ENCODE data around the gene TMEM125.

TMEM125 gene

DNA sequence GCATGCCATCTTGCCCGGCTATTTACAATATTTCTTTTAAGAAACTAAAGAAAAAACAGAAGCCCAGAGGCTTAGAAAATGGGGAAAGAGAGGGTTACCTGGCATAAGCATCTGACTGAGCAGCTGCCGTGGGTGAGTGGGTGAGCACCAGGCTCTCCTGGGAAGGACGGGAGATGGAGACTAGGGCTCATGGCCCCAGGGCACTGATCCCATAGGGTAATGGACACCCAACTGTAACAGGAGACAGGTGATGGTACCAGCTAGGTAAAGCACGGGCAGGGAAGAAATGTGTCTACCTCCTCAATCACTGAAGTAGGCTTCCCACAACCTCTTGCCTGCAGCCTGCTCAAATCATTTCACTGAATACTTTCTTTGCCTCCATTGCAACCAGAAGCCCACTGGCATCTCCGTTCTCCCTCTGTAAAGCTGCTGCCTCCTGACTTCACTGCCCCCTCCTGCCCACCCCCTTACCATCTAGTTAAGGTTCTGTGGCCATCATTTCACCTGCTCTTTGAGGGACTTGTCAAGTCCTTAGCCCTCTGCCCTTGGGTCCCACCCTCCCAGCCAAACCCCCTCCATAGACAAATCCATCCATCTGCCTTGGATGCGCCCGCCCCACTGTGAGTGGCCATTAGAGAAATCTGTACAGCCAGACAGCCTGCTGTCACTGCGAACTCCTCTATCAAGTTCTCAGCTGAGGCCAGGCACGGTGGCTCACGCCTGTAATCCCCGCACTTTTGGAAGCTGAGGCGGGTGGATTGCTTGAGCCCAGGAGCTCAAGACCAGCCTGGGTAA lies 6.2 kb downstream of the TMEM125 start:
- no peak for DNase-seq

DNA sequence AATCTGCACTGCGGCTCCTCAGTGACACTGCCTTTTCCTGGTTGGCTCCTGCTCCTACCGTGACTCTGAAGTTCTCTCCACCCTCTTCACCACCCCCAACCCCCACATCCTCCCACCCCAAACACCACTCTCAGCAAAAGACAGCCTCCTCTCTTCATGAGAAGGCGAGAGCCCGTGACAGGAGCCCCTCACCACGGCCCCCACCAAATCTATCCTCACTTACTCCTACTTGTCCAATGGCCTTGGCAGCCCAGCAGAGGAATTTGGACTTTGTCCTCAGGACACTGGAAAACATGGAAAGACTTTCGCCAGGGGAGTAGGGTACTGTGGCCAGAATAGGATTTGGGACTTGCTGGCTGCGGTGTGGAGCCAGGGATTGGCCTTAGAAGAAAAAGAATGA lies 6.9 kb downstream of the TMEM125 start:
- no peak for DNase-seq

DNA sequence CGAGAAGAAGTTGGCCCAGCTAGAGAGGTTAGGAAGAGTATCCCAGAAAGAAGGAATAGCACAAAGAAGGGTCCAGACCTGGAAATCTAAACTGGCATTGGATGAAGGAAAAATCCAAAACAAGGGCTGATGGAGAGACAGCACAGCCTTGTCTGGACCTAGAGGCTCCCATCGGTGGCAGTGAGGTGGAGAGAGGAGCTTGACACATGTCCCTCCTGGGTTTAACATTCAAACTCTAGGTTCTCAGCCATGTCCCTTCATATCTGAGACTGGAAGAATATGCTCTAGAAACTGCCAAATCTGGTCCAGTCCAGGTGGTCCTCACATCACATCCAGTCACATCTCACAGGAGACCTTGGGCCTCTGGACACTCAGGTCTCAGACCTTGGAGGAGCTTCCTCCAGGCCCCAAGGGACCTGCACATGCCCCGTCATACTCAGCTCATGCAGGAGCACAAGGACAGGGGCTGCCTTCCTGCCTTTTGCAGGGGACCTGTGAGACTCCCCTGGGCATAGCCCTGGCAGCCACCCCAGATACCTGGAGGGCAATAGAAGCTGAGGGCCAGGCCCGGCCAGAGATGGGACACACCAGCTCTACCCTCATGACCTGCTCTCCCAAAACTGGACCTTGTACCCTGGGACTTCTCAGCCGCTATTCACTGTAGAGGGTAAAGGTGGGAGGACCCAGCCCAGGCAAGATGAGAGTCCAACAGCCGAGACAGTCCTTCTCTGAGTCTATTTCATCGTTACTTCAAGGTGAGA lies 7.5 kb downstream of the TMEM125 start:
- no peak for DNase-seq

DNA sequence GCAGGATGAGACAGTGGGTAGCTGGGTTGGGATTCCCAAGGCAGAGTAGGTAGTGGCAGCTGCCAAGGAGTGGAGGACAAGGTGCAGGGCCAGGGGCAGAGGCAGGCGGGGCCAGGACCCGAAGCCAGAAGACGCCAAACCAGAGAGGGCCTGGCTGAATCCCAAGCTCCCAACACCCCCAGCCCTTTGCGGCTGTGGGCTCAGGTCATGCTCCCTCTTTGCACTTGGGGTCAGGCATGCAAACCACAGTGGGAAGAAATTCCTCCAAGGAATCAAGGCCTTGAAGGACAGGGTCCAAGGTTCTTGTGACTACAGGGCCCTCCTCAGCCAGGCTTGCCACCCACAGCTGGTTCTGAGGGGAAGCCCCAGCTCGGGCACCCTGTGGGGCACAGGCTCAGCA lies 9.4 kb downstream of the TMEM125 start:
- DNase-seq: no peak

DNA sequence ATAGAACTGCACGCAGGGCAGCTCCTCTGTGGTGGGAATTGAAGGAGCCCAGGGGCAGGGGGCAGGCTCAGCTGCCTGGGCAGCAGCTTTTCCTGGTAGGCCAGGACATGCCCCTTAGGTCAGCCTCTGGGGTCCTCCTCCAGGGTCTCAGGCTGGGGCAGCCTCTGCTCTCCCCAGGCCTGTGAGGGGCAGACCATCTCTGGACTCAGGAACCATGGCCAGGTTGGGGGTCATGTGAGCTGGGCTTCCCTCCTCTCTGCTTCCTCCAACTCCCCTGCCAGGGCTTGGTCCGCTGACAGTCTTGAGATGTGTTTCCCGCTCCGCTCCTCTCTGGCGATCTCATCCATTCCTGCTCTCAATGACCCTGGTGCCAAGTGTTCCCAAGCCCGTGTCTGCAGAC lies 9.9 kb downstream of the TMEM125 start:
- no peak for DNase-seq

DNA sequence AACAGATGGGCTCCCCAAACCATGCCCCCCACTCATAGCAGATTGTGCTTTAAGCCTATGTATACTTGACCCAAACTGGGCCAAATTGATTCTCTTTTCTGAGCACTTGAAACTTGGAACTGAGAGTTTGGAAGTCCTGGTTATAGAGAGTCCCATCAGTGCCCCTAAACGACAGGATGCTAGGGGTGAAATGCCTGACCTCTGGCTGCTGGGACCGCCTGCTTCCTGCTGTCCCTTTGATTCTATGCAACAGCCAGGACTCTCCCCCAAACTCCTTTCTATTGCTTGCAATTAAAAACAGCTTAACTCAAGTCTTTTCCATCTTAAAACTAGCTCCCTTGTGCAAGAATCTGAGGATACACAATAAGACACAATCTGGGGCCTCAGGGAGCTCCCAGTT lies 10.9 kb downstream of the TMEM125 start:
- DNase-seq: no peak

DNA sequence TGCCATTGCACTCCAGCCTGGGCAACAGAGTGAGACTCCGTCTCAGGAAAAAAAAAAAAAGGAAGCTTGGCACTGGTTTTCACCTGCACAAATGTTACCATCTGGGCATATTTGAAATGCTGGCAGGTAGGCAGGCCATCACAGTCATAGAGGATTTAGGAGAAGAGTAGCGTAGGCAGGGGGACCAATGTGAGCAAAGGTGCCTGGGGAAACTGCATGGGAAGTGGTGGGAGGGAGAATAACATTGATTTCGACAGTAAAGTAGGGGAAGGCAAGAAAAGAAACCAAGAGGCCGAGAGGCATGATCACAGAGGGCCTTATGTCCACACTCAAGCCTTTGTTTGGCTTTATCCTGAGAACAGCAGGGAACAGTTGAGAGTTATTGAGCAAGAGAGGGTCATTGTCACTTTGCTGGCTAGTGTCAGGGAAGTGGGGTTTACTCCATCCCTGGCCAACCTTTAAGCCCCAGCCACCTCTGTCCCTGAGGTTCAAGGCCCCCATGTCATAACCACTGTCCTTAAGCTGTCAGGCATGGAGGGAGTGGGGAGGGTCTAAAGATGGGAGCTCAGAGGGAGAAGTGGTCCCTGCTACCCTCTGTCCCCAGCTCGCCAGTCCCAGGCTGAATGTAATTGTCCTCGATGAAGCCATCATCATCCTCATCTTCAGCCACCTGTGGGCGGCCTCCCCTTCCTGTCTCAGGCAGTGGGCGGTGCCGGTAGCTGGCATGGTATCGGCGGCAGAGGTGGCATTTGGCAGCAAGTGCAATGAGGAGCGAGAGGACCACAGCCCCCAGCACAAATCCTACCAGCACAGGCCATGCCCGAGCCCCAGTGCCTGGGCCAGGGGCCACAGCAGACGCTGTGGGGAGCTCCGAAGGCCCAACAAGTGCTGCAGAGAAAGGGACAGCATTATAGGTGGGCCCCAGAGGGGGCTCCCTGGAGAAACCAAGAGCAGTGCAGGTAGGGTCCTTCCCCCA lies 12.7 kb downstream of the TMEM125 start:
- DNase-seq: no peak

DNA sequence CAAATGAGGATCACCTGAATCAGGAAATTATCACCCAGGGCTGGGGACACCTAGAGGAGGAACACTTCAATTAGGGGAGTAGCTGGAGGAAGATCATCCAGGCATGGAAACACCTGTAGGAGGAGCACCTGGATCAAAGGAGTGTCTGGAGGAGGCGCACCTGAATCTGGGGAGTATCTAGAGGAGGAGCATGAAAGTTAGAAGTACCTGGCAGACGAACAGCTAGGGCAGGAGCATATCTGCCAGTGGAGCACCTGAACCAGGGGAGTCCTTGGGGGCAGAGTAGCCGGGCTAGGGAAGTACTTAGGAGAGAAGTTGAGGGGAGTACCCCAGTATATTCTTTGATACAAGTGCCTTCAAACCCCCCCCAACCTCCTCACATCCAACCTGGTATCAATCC lies 14.3 kb downstream of the TMEM125 start:
- no peak for DNase-seq

DNA sequence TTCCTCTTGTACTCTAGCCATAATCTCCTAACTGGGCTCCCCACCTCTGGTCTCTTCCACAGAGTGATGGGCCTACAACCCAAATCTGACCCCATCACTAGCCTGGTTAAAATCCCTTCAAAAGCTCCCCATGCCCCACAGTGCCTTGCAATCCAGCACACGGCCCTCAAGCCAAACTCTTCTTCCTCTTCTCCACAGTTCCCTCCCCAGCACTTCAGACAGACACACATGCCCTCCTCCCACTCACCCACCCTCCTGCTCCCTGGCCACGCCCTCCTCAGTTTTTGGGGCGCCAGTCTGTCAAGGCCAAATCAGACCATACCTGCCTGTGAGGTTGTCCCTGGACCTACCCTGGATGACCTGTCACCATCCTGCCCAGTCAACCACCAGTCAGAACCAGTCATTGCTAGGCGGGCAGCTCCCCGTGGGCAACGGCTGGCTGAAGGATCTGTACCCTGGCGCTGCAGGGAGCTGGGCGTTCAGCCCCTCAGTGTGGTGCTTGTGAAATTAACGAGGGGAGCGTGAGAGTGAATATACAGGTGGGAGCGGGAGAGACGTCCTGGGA lies 14.8 kb downstream of the TMEM125 start:
- DNase-seq: no peak

DNA sequence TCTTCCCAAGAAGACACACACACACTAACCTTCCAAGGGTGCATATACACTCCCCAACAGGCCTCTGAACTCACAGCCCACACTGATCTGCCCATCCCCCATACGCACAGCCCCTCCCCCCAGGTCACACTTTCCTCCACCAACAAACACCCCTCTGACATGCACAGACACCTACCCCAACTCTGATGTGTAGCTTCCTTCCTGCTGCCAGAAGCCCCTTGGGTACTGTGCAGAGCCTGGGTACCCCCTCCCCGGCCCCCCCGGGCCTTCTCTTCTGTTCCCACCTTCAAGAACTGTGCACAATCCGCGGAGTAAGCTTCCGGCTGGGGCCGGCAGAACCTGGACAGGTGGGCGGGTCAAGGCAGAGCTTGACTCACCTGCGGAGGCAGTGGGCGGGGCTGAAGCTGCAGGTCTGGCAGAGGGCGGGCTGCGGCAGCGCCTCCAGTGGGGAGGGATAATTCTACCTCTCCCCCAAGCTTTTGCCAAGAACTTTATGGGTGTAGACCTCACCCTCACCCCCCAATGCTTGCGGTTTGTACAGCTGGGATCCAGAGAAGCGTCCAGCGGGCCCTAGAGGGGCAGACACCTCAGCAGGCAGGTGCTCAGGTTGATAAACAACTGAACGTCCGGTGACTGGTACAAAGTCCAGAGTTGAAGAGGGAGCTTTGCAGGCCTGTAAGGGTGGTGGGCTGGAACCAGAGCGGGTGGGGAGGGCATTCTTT lies 15.6 kb downstream of the TMEM125 start, which contains the start of gene C1orf210:
Gene C1orf210 (minus strand): TSS at position 313 of the 722 bp plus-strand sequence. CDS start 2,311 bp downstream, outside the sequence.
- DNase-seq: no peak

DNA sequence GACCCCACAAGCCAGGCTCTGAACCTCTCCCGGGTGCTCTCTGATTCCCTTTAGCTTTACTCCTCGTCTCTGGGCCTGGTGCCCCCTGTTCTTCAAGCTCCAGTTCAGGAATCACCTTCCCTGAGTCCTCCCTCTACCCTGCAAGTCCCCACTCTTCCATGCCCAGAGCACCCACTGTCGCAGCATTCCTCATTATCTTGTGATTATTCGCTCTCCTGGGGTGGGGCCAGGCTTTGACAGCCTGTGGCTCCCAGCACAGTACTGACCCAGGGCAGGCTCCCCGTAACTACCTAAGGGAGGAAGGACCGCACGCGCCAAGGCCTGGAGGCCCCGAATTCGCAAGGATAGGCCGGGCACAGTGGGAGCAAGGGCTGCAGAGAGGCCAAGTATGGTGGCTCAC lies 16.3 kb downstream of the TMEM125 start:
- no peak for DNase-seq

DNA sequence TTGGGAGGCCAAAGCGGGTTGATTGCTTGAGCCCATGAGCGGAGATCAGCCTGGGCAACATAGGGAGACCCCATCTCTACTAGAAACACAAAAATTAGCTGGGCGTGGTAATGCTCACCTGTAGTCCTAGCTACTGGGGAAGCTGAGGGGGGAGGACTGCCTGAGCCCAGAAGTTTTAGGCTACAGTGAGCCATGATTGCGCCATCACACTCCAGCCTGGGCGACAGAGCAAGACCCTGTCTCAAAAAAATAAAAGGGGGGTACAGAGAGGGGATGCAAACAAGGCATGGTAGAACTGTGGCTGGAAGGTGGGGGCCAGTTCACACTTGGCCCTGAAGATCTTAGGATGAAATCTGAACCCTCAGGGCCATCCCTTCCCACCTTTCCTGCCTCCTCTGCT lies 16.8 kb downstream of the TMEM125 start:
- DNase-seq: no peak

DNA sequence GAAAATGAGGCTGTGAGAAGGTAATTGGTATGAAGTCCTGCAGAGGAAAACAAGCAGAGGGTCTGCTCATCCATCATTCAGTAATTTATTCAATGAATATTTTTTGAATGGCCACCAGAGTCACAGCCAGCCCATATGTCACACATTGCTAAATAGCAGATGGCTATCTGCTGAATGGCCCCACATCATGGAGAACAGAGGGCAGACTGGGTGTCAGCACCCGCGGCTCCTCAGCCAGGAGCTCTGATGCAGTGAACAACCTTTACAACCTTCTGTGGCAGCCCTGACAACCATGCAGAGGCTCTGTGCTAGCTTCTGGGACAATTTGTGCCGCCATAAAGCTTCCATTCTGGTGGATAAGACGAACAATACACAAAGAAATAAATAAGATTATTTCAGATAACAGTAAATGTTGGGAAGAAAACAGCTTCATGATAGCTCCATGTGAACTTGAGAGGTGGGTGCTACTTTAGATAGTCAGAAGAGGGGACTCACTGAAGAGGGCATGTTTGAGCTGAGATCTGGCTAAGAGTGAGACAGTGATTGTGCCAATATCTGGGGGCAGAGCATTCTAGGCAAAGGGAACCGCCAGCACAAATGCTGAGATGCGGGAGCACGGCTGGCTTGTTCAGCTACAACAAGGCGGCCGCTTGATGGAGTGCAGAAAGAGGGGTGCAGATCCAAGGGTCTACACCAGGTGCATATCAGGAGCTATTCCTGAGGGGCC lies 18.4 kb downstream of the TMEM125 start:
- no peak for DNase-seq

DNA sequence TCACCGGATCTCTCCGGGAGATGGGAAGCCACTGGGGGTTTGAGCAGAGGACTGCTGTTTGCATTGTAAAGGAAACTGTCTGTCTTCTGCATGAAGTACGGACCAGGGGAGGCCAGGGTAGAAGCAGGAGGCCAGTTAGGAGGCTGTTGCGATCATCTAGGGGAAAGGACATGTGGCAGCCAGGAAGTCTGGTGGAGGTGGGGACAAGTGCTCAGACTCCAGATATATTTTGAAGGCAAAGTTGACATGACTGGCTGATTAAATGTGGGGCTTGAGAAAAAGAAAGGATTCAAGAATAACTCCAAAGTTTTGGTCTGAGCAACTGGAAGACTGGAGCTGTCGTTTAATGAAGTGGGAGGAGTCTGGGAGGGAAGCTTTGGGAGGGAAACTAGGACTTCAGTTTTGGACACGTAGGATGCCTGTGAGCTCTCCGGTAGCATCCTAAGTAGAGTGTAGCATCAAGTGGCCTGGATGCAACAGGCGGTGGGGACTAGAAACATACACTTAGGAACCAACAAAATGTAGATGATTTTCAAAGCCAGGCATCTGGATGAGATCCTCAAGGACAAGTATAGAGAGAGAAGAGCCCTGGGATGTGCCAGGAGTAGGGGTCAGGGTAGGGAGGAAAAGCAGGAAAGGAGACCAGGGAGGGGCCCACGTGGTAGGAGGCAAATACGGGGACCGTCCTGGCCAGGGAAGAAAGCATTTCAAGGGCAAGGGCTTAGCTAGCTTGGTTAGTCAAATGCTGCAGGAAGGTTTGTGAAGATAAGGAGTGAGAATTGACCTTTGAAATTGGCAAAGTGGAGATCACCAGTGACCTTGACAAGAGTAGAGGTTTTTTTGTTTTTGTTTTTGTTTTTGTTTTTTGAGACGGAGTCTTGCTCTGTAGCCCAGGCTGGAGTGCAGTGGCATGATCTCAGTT lies 19.3 kb downstream of the TMEM125 start:
- DNase-seq: no peak

DNA sequence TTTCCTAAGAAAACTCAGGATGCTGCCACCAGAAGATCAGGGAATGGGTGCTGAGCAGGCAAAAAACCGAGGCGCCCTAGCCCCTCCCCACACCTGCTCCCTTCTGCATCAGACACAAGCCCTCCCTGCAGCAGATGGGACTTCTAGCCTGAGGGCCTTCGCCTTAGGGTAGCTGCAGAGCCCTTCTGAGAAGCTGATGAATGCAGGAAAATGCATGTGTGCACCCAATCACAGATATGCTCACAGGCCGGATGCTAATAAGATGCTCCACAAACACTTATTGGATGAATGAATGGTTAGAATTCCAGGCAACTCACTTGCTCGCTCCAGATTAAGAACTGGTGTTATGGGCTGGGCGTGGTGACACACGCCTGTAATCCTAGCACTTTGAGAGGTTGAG lies 22.4 kb downstream of the TMEM125 start:
- DNase-seq: no peak

DNA sequence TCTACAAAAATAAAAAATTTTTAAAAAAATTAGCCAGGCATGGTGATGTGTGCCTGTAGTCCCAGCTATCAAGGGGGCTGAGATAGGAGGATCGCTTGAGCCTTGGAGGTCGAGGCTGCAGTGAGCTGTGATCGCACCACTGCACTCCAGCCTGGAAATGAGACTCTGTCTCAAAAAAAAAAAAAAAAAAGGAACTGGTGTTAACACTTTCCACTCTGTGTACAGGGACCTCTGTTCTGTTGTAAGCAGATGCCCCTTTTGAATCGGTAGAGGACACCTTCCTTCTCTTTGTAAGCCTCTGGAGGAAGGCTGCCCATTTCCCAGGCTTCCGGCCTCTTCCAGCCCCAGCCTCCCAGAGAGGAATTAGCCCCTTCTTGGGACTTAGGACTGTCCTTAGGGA lies 22.9 kb downstream of the TMEM125 start:
- no peak for DNase-seq

DNA sequence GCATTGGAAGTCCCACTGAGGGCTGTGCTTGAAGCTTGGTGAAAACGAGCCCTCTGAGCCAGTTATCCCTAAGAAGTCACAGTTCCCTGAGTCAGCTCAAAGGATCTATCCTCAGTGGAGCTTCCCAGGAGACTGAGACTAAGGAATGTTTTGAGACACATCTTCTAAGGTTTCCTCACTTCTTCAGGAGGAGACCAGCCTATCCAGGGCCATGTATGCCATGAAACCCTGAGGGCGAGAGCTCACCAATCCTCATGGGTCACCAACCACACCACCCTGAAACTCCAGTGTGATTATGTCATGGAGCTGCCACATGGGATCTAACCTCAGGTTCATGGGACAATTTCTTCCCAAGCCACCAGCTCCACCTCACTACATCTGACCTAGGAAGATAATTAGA lies 23.4 kb downstream of the TMEM125 start:
- DNase-seq: no peak

DNA sequence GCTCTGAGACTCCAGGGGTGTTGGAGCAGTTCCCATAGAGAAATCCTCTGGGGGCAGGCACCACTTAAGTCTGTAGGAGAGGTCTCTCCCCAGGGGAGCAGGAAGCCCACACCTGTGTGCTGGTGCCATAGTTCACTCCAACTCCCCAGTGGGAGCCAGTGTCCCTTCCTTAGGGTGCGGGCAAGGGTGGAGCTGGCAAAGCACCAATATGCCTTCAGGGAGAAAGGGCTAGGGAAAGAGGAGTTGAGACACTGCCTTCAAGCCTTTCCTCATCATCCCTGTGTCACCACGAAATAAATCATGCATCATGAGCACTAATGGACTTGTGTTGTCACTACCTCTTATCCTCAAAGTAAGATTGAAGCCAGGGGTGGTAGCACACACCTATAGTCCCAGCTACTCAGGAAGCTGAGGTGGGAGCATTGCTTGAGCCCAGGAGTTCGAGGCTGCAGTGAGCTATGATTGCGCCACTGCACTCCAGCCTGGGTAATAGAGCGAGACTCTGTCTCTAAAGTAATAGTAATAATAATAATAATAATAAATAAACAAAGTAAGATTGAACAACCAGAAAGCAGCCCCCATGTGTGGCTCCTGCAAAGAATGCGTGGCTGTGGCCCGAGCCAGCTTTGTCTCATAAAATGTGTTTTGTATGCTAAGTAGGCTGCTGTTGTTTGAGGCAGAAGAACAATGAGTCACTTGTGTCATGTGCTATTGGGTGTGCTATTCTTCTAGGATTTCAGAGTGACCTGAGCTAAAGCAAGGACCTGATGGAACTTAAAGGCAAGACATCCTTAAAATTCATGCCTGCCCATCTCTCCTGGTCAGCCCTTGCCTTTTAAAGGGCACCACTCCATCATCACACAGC lies 24.3 kb downstream of the TMEM125 start:
- DNase-seq: no peak

DNA sequence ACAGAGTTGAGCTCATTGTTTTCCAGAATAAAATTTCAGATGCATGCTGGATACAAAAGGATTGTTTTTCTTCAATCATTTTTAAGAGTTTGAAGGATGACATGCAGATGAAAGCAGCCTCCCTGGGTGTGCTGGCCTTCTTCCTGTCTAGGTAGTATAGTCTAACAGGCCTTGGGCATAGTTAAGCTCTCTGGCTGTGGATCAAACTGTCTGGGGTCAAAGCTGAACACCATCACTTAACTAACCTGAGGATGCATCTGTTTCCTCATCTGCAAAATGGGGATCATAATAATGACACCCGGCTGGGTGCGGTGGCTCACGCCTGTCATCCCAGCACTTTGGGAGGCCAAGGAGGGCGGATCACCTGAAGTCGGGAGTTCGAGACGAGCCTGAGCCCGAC lies 25.0 kb downstream of the TMEM125 start:
- DNase-seq: no peak

Data from activated CD4-positive, alpha-beta T cell treated with anti-CD3 and anti-CD28 coated beads, Interleukin-2, Interleukin-6, amounts not matched to agents 100 ng/mL and 50 ng/mL, durations not matched to agents 16 hours and 8 hours (primary cell).